Measurements from ENCODE around the gene SLK.
A peak's percentile ranks its signal among the peaks of the same experiment; 100 is the strongest.

Gene SLK

DNA sequence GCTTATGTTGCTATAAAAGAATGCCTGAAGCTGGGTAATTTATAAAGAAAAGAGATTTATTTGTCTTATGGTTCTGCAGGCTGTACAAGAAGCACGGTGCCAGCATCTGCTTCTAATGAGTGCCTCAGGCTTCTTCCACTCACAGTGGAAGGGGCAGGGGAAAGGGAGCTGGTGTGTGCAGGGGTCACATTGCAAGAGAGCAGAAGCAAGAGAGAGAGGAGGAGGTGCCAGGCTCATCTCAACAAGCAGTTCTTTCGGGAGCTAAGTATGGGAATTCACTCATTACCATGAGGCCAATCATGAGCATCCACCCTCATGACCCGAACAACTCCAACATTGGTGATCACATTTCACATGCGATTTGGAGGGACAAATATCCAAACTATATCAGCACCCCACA lies 17.2 kb upstream of the SLK start:
- Histone ChIP-seq H3K4me3 (ENCODE audit: low read length) (no peak overlapping the region), H3K36me3 (ENCODE audit: control insufficient read depth, insufficient read depth, low read length) (no peaks in the 10 kb centered on the region), H3K27ac (ENCODE audit: low read depth, low read length) (no peak overlapping the region), H3K4me1 (ENCODE audit: control insufficient read depth, insufficient read depth, low read length) (no peaks in the 10 kb centered on the region), H3K9ac (ENCODE audit: low read length) (no peak overlapping the region), H3K27me3 (ENCODE audit: control insufficient read depth, insufficient read depth, low read length) (no peaks in the 10 kb centered on the region)

DNA sequence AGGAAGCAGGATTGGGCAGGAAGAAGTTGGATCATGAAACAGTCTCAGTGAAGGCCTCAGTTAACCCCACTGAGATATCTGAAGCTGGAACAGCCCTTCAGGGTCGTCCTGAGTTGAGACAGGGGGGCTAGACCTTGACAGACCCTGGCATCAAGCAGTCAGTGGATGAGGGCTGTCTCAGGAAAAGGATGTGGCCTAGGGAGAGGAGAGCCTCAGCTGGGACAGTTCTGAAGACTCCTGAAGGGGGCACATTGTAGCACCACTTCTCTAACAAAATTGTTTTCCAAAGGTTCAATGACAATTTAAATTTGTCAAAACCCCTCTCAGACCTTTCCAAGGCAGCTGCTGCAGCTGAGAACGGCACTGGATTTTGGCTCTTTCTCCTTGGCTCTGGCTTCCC lies 15.8 kb upstream of the SLK start:
- Histone ChIP-seq H3K36me3 (ENCODE audit: control insufficient read depth, insufficient read depth, low read length) (no peaks in the 10 kb centered on the region), H3K27ac (ENCODE audit: low read depth, low read length) (no peak overlapping the region), H3K4me3 (ENCODE audit: low read length) (no peak overlapping the region), H3K9ac (ENCODE audit: low read length) (no peak overlapping the region), H3K4me1 (ENCODE audit: control insufficient read depth, insufficient read depth, low read length) (no peaks in the 10 kb centered on the region), H3K27me3 (ENCODE audit: control insufficient read depth, insufficient read depth, low read length) (no peaks in the 10 kb centered on the region)

GRCh38 chr10:103951942-103952341 lies 15.0 kb upstream of the SLK start:
- H3K9ac ChIP-seq (ENCODE audit: low read length): no peak overlapping the region
- H3K4me1 ChIP-seq (ENCODE audit: control insufficient read depth, insufficient read depth, low read length): no peaks in the 10 kb centered on the region
- H3K36me3 ChIP-seq (ENCODE audit: control insufficient read depth, insufficient read depth, low read length): no peaks in the 10 kb centered on the region
- no peak overlapping the region for H3K4me3 ChIP-seq (ENCODE audit: low read length)
- H3K27ac ChIP-seq (ENCODE audit: low read depth, low read length): no peak overlapping the region
- no peaks in the 10 kb centered on the region for H3K27me3 ChIP-seq (ENCODE audit: control insufficient read depth, insufficient read depth, low read length)

- H3K9ac ChIP-seq (ENCODE audit: low read length): no peak overlapping the region
- H3K4me3 ChIP-seq (ENCODE audit: low read length): no peak overlapping the region
- H3K36me3 ChIP-seq (ENCODE audit: control insufficient read depth, insufficient read depth, low read length): no peaks in the 10 kb centered on the region
- no peaks in the 10 kb centered on the region for H3K27me3 ChIP-seq (ENCODE audit: control insufficient read depth, insufficient read depth, low read length)
- H3K4me1 ChIP-seq (ENCODE audit: control insufficient read depth, insufficient read depth, low read length): no peaks in the 10 kb centered on the region
- no peak overlapping the region for H3K27ac ChIP-seq (ENCODE audit: low read depth, low read length)
Measured at GRCh38 chr10:103954543-103954942, 12.4 kb upstream of the SLK start.

DNA sequence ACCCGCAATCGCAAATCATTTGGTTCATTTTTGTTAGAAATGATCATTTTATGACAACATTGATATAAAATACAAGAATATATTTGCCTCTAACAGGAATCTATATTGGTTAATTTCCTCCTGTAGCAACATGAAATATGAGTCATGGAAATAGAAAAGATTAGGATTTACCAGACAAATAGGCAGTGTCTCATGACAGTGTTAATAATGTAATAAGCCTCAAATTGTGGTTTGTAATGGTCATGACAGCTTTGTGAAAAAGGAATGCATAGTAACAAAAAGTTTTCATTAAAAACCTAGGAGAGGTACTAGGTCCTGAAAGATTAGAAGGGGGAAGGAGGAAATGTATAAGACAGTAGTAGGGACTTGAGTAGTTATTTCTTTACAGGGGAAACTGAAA lies 7.9 kb upstream of the SLK start:
- Histone ChIP-seq H3K36me3 (ENCODE audit: control insufficient read depth, insufficient read depth, low read length) (no peaks in the 10 kb centered on the region), H3K9ac (ENCODE audit: low read length) (no peak overlapping the region), H3K4me1 (ENCODE audit: control insufficient read depth, insufficient read depth, low read length) (no peaks in the 10 kb centered on the region), H3K27ac (ENCODE audit: low read depth, low read length) (no peak overlapping the region), H3K27me3 (ENCODE audit: control insufficient read depth, insufficient read depth, low read length) (no peaks in the 10 kb centered on the region), H3K4me3 (ENCODE audit: low read length) (no peak overlapping the region)

DNA sequence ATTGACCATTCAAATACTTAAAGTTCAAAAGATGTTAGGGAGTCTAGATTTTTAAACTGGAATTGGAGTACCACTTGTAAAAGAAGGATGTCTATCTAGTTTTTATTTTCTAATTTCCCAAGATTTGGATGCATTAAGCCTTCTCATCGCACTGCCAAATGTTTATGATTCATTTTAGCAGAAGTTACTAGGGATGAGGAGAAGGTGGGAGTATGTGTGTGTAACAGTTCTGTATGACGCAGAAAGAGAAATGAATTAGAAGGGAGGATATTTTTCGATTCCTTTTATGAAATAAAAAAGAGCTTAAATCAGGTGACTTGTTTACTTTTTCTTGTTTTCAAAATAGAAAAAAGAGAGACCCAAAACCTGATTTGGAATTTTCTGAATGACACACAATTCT lies 6.8 kb upstream of the SLK start:
- H3K36me3 ChIP-seq (ENCODE audit: control insufficient read depth, insufficient read depth, low read length): no peaks in the 10 kb centered on the region
- H3K9ac ChIP-seq (ENCODE audit: low read length): no peak overlapping the region
- no peaks in the 10 kb centered on the region for H3K4me1 ChIP-seq (ENCODE audit: control insufficient read depth, insufficient read depth, low read length)
- H3K27ac ChIP-seq (ENCODE audit: low read depth, low read length): no peak overlapping the region
- H3K4me3 ChIP-seq (ENCODE audit: low read length): no peak overlapping the region
- no peaks in the 10 kb centered on the region for H3K27me3 ChIP-seq (ENCODE audit: control insufficient read depth, insufficient read depth, low read length)

DNA sequence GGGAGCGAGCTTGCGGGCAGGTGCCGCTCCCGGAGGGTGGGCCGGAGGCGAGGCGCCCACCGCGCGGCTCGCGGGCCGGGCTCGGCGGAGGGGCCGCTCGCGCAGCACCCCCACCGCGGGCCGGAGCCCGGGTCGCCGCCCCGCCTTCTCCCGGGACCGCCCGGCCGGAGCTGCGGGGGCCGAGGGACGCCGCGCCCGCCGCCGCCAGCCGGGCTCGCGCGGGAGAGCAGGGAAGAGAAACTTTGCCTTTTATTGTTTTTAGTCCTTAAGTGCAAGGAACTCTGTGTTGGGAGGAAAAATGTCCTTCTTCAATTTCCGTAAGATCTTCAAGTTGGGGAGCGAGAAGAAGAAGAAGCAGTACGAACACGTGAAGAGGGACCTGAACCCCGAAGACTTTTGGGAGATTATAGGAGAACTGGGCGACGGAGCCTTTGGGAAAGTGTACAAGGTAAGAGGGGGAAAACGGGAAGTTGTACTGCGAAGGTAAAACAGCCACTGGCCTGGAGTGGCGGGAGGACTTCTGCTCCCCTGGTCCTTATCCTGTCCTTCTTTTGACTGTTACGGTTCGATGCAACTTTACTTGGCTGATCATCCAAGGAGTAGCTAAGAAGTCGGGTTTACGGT lies 620 bp downstream of the SLK start:
- Histone ChIP-seq H3K4me1 (ENCODE audit: control insufficient read depth, insufficient read depth, low read length) (peaks cover 8% of the 10 kb centered on the region), H3K27me3 (ENCODE audit: control insufficient read depth, insufficient read depth, low read length) (no peaks in the 10 kb centered on the region), H3K36me3 (ENCODE audit: control insufficient read depth, insufficient read depth, low read length) (no peaks in the 10 kb centered on the region), H3K9ac (ENCODE audit: low read length) (peak overlapping the region; percentile 92), H3K4me3 (ENCODE audit: low read length) (peak overlapping the region; percentile 98), H3K27ac (ENCODE audit: low read depth, low read length) (peak overlapping the region; percentile 93)

GRCh38 chr10:103968441-103969391 lies 1.8 kb downstream of the SLK start:
- peak overlapping the region; percentile 98 for H3K4me3 ChIP-seq (ENCODE audit: low read length)
- H3K27ac ChIP-seq (ENCODE audit: low read depth, low read length): no peak overlapping the region
- H3K4me1 ChIP-seq (ENCODE audit: control insufficient read depth, insufficient read depth, low read length): peaks cover 8% of the 10 kb centered on the region
- no peaks in the 10 kb centered on the region for H3K36me3 ChIP-seq (ENCODE audit: control insufficient read depth, insufficient read depth, low read length)
- no peaks in the 10 kb centered on the region for H3K27me3 ChIP-seq (ENCODE audit: control insufficient read depth, insufficient read depth, low read length)
- H3K9ac ChIP-seq (ENCODE audit: low read length): no peak overlapping the region

GRCh38 chr10:103969436-103969835 lies 2.5 kb downstream of the SLK start:
- no peaks in the 10 kb centered on the region for H3K27me3 ChIP-seq (ENCODE audit: control insufficient read depth, insufficient read depth, low read length)
- H3K27ac ChIP-seq (ENCODE audit: low read depth, low read length): no peak overlapping the region
- no peaks in the 10 kb centered on the region for H3K36me3 ChIP-seq (ENCODE audit: control insufficient read depth, insufficient read depth, low read length)
- H3K4me3 ChIP-seq (ENCODE audit: low read length): peak overlapping the region; percentile 98
- no peak overlapping the region for H3K9ac ChIP-seq (ENCODE audit: low read length)
- peaks cover 8% of the 10 kb centered on the region for H3K4me1 ChIP-seq (ENCODE audit: control insufficient read depth, insufficient read depth, low read length)

DNA sequence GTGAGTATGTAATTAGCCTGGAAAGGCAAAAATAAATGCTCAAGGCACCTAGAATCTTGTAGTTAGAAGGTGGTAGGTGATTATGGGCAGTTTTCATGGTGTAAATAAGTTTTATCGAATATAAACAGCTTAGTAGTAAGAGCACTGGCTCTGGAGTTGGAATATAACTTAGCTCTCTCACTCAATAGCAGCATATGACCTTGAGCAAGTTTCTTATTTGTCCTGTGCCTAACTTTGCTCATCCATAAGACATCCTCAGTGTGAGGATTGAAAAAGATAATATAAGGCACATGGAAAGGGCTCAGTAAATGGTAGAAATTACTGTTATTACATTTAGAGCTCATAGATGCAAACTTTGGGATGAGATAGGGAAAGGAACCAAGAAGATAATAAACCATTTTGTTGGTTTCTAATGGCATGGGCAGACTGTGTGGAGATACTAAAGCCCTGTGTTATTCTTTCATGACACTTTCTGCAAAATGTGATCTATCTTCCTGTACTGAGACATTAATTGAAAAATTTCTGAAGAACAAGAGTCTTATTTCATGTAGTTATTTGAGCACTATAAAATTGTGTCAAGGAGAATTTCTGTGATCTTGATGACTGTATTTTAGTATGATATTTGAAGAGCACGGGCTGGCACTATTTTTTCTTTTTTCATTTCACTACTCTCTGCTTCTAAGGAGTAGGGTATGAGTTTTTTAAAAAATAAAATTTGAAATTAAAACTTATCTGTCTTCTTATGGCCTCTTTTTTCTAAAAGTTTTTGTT lies 3.1 kb downstream of the SLK start:
- peaks cover 8% of the 10 kb centered on the region for H3K4me1 ChIP-seq (ENCODE audit: control insufficient read depth, insufficient read depth, low read length)
- H3K9ac ChIP-seq (ENCODE audit: low read length): no peak overlapping the region
- H3K27me3 ChIP-seq (ENCODE audit: control insufficient read depth, insufficient read depth, low read length): no peaks in the 10 kb centered on the region
- no peaks in the 10 kb centered on the region for H3K36me3 ChIP-seq (ENCODE audit: control insufficient read depth, insufficient read depth, low read length)
- H3K27ac ChIP-seq (ENCODE audit: low read depth, low read length): peak overlapping the region; percentile 20
- peak overlapping the region; percentile 98 for H3K4me3 ChIP-seq (ENCODE audit: low read length)

DNA sequence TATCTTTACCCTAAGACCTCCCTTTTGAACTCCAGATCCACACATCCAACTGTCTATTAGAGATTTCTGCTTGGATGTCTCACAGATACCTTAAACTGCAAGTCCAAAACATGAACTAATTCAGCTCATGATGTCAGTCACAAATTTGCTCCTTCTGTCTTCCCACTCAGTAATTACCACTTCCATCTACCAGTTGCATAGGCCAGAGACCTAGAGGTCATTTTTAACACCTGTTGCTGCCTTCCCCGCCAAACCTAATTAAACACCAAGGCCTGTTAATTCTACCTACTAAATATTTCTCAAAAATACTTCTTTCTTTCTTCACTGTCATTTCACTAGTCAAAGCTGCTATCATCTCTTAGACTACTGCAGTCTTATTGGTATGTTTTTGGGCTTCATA lies 8.2 kb downstream of the SLK start:
- H3K27me3 ChIP-seq (ENCODE audit: control insufficient read depth, insufficient read depth, low read length): no peaks in the 10 kb centered on the region
- peaks cover 1% of the 10 kb centered on the region for H3K4me1 ChIP-seq (ENCODE audit: control insufficient read depth, insufficient read depth, low read length)
- no peak overlapping the region for H3K9ac ChIP-seq (ENCODE audit: low read length)
- no peak overlapping the region for H3K27ac ChIP-seq (ENCODE audit: low read depth, low read length)
- no peaks in the 10 kb centered on the region for H3K36me3 ChIP-seq (ENCODE audit: control insufficient read depth, insufficient read depth, low read length)
- H3K4me3 ChIP-seq (ENCODE audit: low read length): no peak overlapping the region

- Histone ChIP-seq H3K4me1 (ENCODE audit: control insufficient read depth, insufficient read depth, low read length) (no peaks in the 10 kb centered on the region), H3K9ac (ENCODE audit: low read length) (no peak overlapping the region), H3K27ac (ENCODE audit: low read depth, low read length) (no peak overlapping the region), H3K36me3 (ENCODE audit: control insufficient read depth, insufficient read depth, low read length) (no peaks in the 10 kb centered on the region), H3K4me3 (ENCODE audit: low read length) (no peak overlapping the region), H3K27me3 (ENCODE audit: control insufficient read depth, insufficient read depth, low read length) (no peaks in the 10 kb centered on the region)
Measured at GRCh38 chr10:103977204-103977603, 10.3 kb downstream of the SLK start.
